H1 (cell line): ENCODE measurements around the gene TRMT6. TPM values are rescaled to one million over a fixed set of nuclear protein-coding genes. Genes with fewer than 3 reads are reported as not detected.

Experiments
- BCL11A ChIP-seq, 2 experiments: IDR thresholded peaks; one replicate each; pipeline ENCODE4 v1.6.1; 2011; ENCODE audit warnings: low read depth in 2 of 2, low read length in 2 of 2, mild to moderate bottlenecking in 2 of 2
- EP300 ChIP-seq, 2 experiments: IDR thresholded peaks; 1 replicate in 1 of 2; 2 replicates in 1 of 2; pipeline ENCODE4 v1.6.1; 2011 to 2012; ENCODE audit warnings: low read depth in 2 of 2, low read length in 2 of 2, mild to moderate bottlenecking in 2 of 2, borderline replicate concordance in 1 of 2, inconsistent platforms in 1 of 2, moderate library complexity in 1 of 2
- HDAC2 ChIP-seq, 2 experiments: fragments of 300-600 bp in 1 of 2; sonication (generic) in 1 of 2; IDR thresholded peaks; 2 replicates each; pipeline ENCODE4 v1.6.1; 2011 to 2012; ENCODE audit warnings: low read depth in 2 of 2, low read length in 2 of 2, mild to moderate bottlenecking in 2 of 2, moderate library complexity in 2 of 2, borderline replicate concordance in 1 of 2, inconsistent platforms in 1 of 2
- JUN ChIP-seq: IDR thresholded peaks from 2 replicates; pipeline ENCODE4 v1.6.1; 2011; ENCODE audit warnings: low read depth, mild to moderate bottlenecking, improper control_type of control experiment, low read length
- JUND ChIP-seq: IDR thresholded peaks from 2 replicates; pipeline ENCODE4 v1.6.1; 2011; ENCODE audit warnings: mild to moderate bottlenecking, improper control_type of control experiment, low read length
- POLR2AphosphoS5 ChIP-seq: IDR thresholded peaks from 2 replicates; pipeline ENCODE4 v1.6.1; 2011; ENCODE audit warnings: low read depth, low read length
- SIN3A ChIP-seq, 2 experiments: IDR thresholded peaks in 1 of 2; conservative IDR thresholded peaks in 1 of 2; 2 replicates each; pipeline ENCODE4 v1.6.1; 2011 to 2012; ENCODE audit warnings: low read length in 2 of 2, improper control_type of control experiment in 1 of 2, low read depth in 1 of 2, mild to moderate bottlenecking in 1 of 2
- SIX5 ChIP-seq: IDR thresholded peaks from 2 replicates; pipeline ENCODE4 v1.6.1; 2011; ENCODE audit warnings: mild to moderate bottlenecking, low read depth, low read length
- SP1 ChIP-seq: IDR thresholded peaks from 2 replicates; pipeline ENCODE4 v1.6.1; 2011; ENCODE audit warnings: low read depth, low read length
- SP2 ChIP-seq: IDR thresholded peaks from 2 replicates; pipeline ENCODE4 v1.6.1; 2012; ENCODE audit warnings: mild to moderate bottlenecking, low read length, inconsistent platforms
- TCF12 ChIP-seq: IDR thresholded peaks from 2 replicates; pipeline ENCODE4 v1.6.1; 2011; ENCODE audit warnings: low read depth, mild to moderate bottlenecking, low read length
- polyA plus RNA-seq, 7 experiments: library from polyadenylated mRNA; depleted of rRNA in 3 of 7; stranded (reverse) in 5 of 7; unstranded in 2 of 7; fragments of >200 nt in 5 of 7; fragments of 200-250 nt in 2 of 7; gene quantifications; 1 replicate in 5 of 7; 2 replicates in 1 of 7; 4 replicates in 1 of 7; pipeline versions ENCODE4 v1.2.1 to v1.2.3, GENCODE V29; 2011 to 2013; ENCODE audit warnings: missing spikeins in 2 of 7, mixed read lengths in 2 of 7
- total RNA-seq: library from RNA; stranded (reverse); fragmentation: NEBNext Ultra II Directional; extraction: Animal tissue kit (Norgen Biotek cat#: 25700); gene quantifications from 2 replicates; pipeline ENCODE4 v1.2.1, GENCODE V29; 2021

The TRMT6 gene
- total and polyA plus RNA-seq, 2 of the 8 experiments (the other 6 are each of a cell fraction or from before 2014, with no cell fraction given), result 6.9 to 23.3 TPM

- TF ChIP-seq HDAC2 (IDR thresholded peaks at IDR 0.05; ENCODE audit: borderline replicate concordance in 1 of 2, low read depth in 2 of 2, low read length in 2 of 2), result 0 out of 4 replicates have a peak, but pooled peaks of 1 of the 2 experiments have one; percentile 44
- TF ChIP-seq POLR2AphosphoS5, result peak; percentile 85
- no peak for TF ChIP-seq JUND
- TF ChIP-seq JUN, result peak; percentile 53; the same call in 1 of the 2 replicates
- no peak for TF ChIP-seq SIX5
- TF ChIP-seq SIN3A (conservative IDR thresholded peaks at IDR 0.05 in 1 of 2, IDR thresholded peaks at IDR 0.05 in 1 of 2; ENCODE audit: low read depth in 1 of 2, low read length in 2 of 2), result no peak
- no peak for TF ChIP-seq SP2
- TF ChIP-seq BCL11A (IDR thresholded peaks at IDR 0.05; ENCODE audit: low read depth in 2 of 2, low read length in 2 of 2), result peak in 1 of 2 experiments; percentile 62
- peak in 1 of 2 experiments; percentile 78; a peak in 1 of 3 replicates for TF ChIP-seq EP300 (IDR thresholded peaks at IDR 0.05; ENCODE audit: borderline replicate concordance in 1 of 2, low read depth in 2 of 2, low read length in 2 of 2)
- peak; percentile 99 for TF ChIP-seq TCF12
- TF ChIP-seq SP1, result peak; percentile 83
Observed at GRCh38 chr20:5969348-5969935, 19.1 kb upstream of the TRMT6 start (continued).
